ENCODE results near the gene TSPAN9.

The TSPAN9 gene

DNA sequence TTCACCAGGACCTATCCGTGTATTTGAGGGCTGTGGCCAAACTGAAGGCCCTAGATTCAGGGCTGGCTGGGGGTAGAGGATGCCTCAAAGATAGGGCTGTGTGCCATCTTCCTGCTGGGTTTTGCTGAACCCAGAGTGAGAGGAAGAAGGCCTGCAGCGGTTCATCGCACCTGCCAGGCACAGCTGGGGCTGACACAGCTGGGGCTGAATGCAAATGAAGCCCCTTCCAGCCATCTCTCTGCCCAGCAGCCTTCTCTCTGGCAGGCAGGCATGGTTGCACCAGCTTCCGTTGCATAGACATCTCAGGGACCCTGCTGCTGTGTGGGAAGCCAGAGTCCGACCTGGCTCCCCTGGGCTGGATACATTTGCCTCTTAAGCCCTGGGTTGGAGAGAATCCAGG, 152.4 kb downstream of the TSPAN9 start:
- DNase-seq: no peak

DNA sequence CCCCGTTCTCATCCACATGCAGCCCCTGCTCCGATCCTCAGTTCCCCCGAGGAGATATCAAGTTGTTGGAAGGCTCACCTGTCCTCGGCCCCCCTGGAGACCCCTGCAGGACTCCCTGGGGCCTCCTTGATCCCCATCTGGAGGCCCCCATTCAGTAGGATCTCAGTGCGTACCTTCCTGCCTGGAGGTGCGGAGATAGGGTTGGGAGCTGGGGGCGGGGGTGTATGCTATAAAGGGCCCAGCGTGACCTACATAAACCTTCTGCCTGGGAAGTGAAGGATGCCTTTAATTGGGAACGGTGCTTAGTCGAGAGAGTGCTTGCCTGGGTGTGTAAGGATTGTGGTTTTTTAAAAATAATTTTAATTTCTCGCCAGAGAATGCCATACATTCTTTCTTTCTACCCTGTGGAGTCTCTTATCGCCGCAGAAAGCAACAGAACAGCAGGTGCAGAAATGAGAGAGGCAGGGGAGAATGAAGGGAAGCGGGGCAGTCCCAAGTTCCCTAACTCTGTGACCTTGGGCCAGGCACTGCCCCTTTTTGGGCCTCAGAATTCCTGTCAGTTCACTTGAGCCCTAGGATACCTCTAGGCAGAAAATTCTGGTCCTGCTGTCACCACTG, 153.7 kb downstream of the TSPAN9 start:
- no peak for DNase-seq

DNA sequence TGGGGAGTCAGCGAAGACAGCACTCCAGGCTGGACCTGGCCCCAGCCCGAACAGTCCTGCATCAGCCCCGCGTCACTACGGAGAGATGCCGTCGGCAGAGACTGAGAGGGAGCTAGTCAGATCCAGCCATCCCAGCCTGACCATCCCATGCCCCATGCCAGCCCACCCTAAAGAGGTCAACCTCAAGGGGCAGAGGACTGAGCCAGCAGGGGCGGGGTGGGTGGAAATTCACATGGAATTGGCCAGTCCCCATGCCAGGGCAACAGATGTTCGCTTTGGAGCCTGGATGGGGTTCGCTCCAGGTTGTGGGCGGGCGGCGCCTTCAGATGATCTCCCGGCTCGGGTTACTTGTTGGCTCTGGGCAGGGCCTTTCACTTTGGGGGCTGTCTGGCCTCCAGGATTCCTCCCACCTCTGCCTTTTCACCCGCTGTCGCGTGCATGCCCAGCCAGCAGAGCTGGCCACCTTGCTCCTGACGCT, 154.3 kb downstream of the TSPAN9 start:
- DNase-seq: no peak

DNA sequence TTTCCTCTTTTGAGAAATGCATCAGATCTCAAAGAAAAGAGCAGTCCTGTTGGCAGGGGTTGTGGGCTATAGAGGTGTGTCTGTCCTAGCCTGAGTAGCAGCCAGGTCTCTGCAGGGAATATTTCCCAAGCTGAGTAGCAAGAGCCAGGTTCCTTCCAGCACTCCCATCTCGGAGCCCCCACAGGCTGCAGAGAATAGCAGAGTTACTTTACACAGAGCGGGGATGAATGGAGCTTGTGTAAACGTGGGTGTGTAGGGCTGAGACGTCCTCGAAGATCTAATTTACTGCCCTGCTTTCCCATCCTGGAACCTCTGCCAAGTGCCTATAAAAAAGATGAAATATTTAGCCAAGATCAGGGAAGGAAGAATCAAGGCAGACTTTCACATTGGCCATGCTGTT, 156.6 kb downstream of the TSPAN9 start:
- DNase-seq: no peak

DNA sequence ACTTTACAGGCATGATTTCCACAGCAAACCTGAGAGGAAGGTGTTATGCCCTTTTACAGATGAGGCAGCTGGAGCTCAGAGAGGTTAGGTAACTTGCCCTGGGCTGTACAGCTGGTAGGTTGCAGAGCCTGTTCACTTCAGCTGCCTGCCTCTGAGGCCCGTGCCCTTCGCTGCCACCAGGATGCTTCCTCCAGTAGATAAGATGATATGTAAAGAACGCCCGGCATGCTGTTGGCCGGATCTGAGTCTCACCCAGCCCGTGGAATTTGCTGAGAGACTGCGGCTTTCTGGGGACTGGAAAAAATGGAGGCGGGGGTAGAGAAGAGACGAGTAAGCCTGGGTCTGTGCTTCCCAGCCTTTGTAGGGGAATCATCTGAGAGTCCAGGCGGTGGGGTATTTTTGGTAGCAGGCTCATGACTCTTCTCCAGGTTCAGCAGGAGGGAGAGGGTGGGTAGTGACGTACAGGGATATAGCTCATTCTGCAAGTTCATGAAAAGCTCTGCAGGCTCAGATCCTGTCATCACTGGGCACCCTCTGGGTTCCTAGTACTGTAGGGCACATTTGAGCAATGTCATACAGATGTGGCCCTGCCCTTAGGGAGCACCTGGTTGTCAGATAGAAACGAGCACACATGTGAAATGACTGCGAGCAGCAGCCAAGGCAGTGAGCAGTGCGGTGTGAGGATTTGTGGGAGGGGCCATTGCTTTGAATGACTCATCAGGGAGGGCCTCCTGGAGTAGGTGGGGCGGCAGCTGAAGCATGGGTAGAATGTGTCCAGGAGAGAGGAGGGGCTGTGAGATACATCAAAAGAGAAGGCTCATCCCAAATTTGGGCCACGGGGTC, 159.4 kb downstream of the TSPAN9 start:
- DNase-seq: peak; percentile 6

DNA sequence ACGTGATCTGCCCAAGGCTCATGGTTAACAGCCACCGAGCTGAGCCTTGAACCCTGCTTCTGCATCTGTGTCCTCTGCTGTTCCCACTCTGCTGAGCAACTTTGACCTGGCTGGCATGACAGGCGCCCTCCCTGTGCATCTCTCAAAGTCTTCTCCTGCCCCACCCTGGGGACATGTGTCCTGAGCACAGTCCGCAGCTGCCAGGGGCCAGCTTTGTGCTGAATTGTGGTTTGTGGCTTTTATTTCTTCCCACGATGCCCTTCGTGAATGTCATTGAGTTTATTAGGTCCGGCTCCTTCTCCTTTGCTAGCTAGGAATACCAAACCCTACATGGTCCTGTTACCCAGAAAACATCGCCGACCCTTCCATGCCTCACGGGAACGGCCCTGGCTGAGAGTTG, 161.0 kb downstream of the TSPAN9 start:
- DNase-seq: no peak

DNA sequence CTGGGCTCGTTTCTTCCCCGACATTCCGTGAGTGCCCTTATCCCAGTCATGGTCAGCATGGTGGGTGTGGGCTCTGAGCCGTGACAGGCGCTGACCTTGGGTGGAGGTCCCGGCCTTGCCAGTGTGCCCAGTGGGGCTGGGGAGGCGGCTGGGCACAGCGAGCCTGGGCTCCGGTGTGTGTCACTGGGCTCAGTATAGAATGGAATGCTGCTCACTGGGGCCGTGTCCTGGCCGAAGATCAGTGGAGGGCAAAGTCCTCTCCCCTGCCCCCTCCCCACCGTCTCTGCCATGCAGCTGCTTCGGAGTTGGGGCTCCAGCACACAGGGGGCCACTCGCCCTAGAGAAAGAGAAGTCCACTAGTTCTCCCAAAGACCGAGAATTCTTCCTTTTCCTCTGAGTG, 164.4 kb downstream of the TSPAN9 start:
- no peak for DNase-seq

DNA sequence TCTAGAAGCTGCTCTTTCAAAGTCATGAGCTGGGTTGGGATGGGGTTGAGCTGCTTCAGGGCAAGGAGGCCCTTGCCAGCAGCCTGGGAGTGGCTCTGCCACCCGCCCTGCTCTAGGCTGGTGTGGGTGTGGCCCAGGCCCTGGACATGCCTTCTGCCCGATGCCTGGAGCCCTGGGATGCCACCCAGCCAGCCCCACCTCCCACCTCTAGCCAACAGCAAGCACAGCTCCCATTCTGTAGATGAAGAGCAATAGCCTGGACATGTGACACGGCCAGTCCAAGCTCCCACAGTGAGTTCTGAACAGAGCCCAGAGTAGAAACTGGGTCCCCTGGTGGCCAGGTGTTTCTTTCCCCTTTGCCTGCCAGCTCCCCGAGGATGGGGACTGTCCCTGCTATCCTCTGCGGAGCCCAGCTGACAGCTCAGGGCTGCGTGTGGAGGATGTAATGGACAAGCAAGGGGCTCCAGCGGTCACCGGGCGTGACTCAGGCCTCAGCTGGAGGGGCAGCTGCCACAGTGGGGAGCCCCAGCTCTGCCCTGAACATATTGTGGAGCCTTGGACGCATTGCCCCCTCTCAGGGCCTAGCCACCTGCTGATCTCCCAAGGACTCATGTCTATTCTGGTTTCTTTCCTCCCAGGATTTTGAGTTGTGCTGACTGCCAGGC, 165.2 kb downstream of the TSPAN9 start:
- DNase-seq: no peak

DNA sequence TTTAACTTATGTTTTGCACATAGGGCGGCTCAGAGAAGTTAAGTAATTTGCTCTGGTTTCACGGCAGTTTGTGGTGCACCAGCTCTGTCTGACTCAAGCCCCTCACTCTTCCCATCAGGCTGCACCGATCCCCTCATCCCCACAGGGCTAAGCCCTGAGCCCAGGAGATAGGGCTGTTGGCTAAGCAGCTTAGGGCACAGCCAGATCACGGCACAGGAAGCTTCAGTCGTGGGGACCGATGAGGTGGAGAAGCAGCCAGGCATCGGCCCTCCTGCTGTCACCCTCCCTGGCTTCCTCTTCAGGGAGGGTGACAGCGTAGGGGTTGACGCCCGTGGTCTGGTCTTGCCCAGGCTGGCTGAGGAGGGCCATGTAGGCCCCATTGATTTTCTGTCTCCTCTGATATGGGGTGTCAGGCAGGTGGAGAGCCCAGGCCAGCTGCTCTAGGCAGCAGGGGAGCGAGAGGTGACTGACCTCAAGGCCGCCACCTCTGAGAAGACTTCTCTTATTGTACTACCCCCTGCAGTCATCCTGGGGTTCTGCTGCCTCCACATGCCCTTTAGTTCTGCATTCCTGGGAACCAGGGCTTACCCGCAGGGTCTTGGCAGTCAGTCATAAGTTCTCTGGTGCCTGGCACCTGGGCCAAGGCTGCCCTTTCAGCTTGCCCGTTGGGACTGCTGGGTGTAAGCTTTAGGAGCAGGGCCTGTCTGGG, 166.4 kb downstream of the TSPAN9 start:
- DNase-seq: no peak

DNA sequence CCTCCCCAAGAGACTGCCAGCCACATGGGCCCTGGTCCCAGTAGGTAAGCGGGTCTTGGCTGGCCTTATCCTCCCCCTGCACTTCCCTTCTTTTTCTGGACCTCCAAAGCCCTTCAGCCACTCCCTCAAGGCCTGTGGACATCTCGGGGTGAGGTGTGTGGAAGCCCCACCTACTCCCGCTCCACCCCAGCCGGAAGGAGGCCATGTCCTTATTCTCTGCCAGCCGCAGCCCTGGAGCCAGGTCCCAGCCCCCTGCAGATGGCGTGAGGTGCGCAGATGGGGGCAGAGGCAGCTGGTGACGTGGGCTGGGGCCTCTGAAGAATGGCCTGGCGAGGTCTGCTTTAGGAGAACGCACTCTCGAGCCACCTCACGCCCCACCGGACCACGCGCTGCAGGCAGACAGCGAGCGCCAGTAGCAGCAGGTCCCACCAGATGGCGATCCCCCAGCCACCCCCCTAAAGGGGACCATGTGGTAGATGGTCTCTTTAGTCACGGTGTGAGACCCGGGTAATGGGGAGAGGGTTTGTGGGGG, 167.1 kb downstream of the TSPAN9 start:
- no peak for DNase-seq

DNA sequence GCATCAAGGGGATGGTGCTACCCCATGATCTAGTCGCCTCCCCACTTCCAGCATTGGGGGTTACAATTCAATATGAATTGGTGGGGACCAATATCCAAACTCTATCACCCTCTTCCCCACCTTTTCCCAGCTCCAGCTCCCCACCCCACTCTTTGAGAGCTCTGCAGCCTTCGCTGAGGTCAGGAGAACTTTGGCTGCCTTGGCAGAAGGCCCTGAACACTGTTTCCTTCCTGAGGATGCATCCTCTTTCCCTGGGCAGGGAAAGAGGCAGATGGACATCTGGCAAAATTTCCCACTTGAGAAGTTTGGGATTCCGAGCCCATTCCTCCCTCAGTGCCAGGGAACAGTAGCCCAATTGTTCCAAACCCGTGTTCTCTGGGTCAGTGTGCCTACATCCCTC, 169.1 kb downstream of the TSPAN9 start:
- DNase-seq: no peak

DNA sequence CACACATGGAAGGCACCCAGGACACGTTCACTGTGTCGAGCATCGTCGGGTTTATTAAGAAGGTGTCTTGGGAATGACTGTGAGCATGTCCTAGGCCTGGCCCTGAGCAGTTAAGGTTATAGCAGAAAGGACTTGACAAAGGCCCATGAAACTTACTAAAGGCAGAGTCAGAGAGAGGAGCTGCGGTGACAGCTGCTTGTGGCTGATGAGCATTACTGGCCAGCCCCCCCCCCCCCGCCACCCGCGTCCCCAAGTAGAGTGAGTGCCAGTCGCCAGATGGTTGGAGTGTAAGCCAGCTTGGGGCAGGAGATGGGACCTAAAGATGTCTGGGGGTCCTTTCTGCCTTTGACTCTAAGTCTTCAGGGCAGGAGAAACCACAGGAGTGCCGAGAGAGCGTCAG, 169.9 kb downstream of the TSPAN9 start:
- DNase-seq: no peak

DNA sequence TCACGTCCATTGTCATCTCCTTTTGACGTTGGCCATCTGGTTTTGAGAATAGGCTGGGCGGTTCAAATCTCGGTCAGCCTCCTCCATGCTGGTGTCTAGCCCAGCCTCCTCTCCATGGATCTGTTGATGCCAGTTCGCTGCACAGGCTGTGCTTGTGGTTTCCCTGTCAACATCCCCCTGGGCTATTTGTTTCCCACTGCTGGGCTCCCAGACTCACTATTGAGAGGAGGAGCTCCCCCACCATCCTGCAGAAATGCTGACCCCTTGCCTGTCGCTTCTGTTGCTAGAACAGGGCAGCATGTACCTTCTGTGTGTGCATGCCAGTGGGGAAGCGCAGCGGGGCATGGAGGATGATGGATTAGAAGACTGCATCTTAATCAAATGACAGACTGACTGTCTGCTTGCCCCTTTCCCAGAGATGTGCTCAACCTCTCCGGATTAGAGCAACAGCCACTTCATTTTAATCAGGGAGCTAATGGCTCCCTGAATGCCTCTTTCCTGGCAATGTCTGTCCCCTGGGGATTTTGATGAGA, 170.5 kb downstream of the TSPAN9 start:
- no peak for DNase-seq

DNA sequence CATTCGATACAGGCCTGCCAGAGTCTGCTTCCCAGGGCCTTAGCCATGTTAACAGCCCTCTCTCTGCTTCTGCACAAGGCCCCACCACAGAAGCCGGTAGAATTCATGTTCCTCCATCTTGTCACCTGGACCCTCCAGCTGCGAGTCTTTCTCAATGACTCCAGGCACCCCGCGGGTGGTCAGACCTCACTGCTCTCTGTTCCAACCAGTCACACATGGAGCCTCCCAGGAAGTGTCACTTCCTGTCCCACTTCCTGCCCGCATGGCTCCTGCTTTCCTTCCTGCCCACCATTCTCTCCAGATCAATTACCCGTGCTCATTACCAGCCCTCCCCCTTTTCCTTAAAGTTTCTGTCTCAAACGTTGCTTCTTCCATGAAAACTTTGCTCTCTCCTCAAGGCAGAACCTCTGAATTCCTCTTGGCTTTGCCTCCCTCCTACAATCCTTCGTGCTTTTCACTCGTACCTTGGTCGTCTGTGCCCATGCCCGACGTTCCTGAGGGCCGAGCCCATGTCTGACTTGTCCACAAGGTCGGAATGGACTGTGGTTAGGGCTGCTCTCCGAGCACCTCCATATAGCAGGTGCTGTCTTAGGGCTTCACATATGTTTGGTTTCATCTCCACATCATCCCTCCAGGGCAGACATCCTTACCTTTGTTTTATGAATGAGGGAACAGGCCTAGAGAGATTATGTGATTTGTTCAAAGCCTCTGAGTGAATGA, 172.1 kb downstream of the TSPAN9 start:
- DNase-seq: no peak

DNA sequence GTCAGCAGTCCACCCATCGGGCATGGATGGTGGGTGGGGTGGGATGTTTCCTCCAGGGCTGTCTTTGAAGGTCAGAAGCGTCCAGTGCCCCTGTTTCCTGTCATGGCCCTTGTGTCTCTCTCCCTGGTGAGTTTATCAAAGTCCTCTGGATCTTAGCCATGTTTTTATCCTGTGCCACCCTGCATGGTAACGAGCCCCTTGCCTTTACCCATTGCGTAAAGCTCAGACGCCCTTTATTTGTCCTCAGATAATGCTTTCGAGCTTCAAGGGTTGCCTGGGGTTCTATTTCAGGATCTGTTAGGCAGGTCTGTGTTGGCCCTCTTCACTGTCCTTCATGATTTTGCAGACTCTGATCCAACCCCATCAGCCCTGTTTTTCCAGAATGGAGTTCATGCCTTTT, 172.9 kb downstream of the TSPAN9 start:
- no peak for DNase-seq

DNA sequence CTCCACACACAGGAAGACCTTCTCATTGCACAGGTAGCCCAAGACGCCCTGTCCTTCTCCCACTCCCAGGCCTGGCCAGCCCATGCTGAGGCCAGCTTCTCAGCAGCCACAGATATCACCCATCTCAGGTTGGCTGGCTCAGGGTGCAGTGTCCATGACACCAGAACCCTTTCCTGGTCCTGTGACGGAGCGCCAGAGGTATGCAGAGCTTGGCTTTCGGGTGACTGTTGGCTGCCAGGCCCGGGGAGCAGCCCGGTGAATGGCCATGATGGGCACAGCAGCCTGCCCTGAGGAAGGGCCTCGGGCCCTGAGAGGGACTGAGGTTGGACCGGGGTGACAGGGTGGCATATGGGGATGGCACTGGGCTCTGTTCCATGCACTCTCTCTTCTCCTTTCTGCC, 173.4 kb downstream of the TSPAN9 start:
- no peak for DNase-seq

DNA sequence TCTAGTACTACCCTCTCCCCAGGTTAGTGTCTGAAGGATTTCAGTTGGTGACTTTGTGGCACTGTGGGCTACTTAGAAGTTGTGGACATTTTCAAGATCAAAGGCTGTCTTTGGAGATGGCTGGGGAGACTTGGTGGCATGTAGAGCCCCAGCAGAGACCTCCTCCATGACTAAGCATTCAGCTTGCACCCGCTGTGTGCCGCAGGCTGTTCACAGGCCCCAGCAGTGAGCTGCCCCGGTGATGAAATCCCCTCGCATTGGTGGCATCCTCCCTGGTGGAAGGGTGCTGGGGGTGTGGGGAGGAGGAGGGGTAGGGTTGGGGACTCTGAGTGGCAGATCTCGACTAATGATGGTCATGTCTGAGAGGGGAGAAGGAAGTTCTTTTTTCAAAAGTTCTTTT, 173.9 kb downstream of the TSPAN9 start:
- DNase-seq: no peak

DNA sequence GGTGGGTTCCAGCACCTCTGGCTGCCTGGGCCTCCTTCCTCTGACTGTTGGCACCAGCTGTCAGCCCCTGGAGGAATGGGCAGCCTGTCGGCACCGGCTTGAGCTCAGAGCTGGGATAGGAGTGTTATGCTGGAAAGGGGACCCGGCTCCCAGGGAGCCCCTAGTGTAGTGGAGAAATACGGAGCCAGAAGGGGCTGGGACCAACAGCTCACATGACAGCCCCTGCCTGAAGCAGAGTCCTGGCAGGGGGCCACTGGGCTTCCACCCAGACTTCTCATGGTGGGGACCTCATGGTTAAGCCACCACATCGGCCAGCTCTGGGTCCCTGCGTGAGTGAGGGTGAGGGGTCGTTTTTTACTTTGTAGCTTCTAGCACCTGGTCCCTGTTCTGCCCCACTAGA, 174.5 kb downstream of the TSPAN9 start:
- no peak for DNase-seq

DNA sequence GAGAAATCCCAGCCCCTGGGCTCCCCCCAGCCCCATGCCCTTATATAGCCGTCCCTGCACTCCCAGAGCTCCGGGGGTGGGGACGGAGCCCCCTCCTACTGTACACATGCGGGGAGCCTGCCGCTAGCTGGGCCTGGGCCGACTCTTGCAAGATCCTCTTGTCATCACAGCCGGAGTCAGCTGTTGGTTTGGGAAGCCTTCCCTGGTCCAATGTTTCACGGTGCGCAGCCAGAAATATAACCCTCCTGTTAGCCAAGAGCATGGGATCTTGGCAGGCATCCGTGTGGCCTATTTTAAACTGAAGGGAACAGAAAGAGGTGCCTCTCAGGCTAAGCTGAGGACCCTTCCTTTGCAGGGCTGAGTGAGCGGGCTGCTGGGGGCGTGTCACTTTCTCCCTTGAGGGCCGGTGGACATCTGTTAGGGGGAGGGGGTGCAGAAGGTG, 175.3 kb downstream of the TSPAN9 start:
- no peak for DNase-seq

DNA sequence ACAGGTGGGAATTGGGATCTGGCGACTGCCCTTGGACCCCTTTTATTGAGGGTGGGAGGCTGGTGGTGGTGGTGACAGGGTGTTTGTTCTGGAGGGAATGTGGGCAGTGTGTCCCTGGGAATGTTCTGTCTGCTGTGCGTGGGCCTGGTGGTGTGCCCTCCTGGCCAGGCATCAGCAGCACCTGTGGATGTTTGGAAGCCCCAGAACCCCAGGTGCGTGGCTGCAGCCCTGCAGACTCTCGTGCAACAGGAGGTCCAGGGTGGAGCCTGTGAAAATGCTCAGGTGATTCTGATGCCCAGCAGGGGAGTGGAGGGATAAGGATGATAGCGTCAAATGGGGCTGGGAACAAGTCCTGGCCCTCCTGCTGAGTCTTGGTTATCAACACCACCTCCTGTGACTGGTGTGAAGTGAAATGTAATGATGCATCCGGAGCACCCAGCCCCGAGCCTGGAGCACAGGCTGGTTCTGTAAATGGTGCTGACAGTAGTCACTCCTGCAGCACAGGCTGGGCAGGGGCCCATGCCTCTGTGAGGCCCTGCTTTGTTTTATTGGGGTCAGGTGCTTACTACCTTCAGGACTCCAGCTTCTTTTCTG, 176.6 kb downstream of the TSPAN9 start:
- DNase-seq: no peak

DNA sequence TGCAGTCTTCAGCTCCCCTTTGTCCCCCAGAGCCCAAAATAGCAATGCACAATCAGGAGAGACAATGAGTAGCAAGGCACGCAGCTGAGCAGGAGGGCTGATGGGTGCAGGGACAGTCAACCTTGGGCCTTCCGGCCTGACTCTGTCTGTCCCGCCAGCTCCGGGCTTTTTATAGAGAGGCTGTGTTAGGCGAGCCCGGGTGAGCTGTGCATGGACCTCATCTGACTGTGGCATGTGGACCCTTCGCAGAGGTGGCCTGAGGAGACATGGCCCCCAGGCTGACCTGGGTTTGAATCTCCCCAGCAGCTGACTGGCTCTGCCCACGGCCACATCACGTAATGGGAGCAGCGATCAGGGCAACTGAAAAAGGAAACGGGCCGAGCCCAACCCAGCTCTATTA, 177.9 kb downstream of the TSPAN9 start:
- DNase-seq: no peak
